Keratinocyte (primary cell): Measurements from ENCODE around the gene FTO.

ENCODE experiments used
- CTCF ChIP-seq, 3 experiments: IDR thresholded peaks in 1 of 3; conservative IDR thresholded peaks in 1 of 3; optimal IDR thresholded peaks in 1 of 3; 2 replicates in 2 of 3; 3 replicates in 1 of 3; pipeline versions ENCODE3 to v1.5.1; 2011; ENCODE audit warnings: low read length in 3 of 3, mild to moderate bottlenecking in 3 of 3, moderate library complexity in 2 of 3, control low read depth in 1 of 3, inconsistent platforms in 1 of 3; ENCODE audit not compliant: insufficient read depth in 2 of 3; ENCODE audit errors: extremely low read depth in 1 of 3
- EZH2 ChIP-seq: IDR thresholded peaks from one replicate; pipeline ENCODE4 v1.6.1; 2012; ENCODE audit warnings: inconsistent platforms, mild to moderate bottlenecking, low read length, moderate library complexity

DNA sequence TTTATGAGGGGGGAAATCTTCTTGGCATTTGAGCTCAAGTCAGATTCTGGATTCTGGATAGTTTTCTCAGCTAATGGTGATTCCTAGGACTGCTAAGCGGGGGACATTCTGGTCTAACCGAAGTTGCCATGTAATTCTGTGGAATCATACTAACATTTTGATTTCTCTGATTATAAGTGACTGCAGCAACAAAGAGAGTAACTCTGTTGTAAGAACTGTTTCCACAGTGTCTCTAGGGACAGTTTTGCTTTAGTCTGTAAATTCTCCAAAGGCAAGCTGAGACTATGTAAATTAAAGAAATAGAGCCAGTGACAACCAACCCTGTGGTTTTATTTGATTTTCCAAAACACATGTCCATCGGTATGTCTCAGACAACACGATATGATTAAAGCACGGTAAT, 296.4 kb downstream of the FTO start:
- TF ChIP-seq CTCF (optimal IDR thresholded peaks at IDR 0.05 in 1 of 3, IDR thresholded peaks at IDR 0.05 in 1 of 3, conservative IDR thresholded peaks at IDR 0.05 in 1 of 3; ENCODE audit: extremely low read depth in 1 of 3, insufficient read depth in 2 of 3, low read length in 3 of 3), result no peak
- TF ChIP-seq EZH2, result no peak
